22Rv1 (cell line): ENCODE results near the gene SLC13A3.
"Not testable (repeated sequence)": the region's sequence is repeated elsewhere in the genome, so short reads cannot be mapped to it uniquely, and the experiment has no call there.

Experiments
- H3K27ac ChIP-seq: fragments of 450-650 bp; 2 replicates; pipeline ENCODE4 v1.5.1; 2017
- CTCF ChIP-seq: fragments of 450-650 bp; IDR thresholded peaks from 2 replicates; pipeline ENCODE4 v1.5.1; 2017; ENCODE audit warnings: mild to moderate bottlenecking
- ZFX ChIP-seq: fragments of 450-650 bp; IDR thresholded peaks from 2 replicates; pipeline ENCODE4 v1.6.1; 2017; ENCODE audit warnings: antibody characterized with exemption, borderline replicate concordance

SLC13A3 gene

GRCh38 chr20:46678516-46678915 is 27.3 kb upstream of the SLC13A3 start:
- H3K27ac ChIP-seq = no peak overlapping the region
- TF ChIP-seq ZFX (no peak), CTCF (no peak)

GRCh38 chr20:46677608-46678007 is 26.3 kb upstream of the SLC13A3 start:
- no peak overlapping the region for H3K27ac ChIP-seq
- no peak for TF ChIP-seq CTCF
- no peak for TF ChIP-seq ZFX

GRCh38 chr20:46676649-46677316 is 25.5 kb upstream of the SLC13A3 start:
- not testable (repeated sequence) for H3K27ac ChIP-seq

- no peak for TF ChIP-seq CTCF
- TF ChIP-seq ZFX = no peak
- H3K27ac ChIP-seq = no peak overlapping the region
Observed at GRCh38 chr20:46674253-46675083, 23.2 kb upstream of the SLC13A3 start.

GRCh38 chr20:46673394-46674252 is 22.4 kb upstream of the SLC13A3 start:
- H3K27ac ChIP-seq = no peak overlapping the region
- TF ChIP-seq CTCF (no peak), ZFX (no peak)

DNA sequence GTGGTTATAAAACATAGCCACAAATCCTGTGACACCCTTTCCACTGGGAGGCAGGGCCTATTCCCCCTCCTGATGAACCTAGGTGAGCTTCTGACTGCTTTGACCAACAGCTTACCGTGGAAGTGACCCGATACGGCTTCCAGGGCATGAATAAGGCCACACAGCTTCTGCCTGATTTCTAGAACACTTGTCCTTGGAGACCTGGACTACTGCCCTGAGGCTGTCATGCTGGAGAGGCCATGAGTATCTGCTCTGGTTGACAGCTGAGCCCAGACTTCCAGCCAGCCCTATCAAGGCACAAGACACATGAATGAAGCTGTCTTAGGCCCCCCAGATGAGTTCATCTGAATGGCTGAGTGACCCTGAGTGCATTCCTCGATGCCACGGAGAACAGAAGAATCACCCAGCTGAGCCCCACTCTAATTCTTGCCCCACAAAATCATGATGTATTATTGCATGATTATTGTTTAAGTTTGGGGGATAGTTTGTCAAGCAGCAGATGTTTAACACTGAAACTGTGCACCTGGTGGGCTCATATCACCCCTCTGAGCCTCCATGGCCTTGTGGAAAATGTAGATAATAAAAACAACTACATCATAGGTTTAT is 21.4 kb upstream of the SLC13A3 start:
- TF ChIP-seq ZFX = no peak
- no peak for TF ChIP-seq CTCF

GRCh38 chr20:46671866-46672542 is 20.7 kb upstream of the SLC13A3 start:
- H3K27ac ChIP-seq = no peak overlapping the region
- no peak for TF ChIP-seq ZFX
- TF ChIP-seq CTCF = no peak

More for the DNA sequence above, 21.4 kb upstream of the SLC13A3 start:
- H3K27ac ChIP-seq = no peak overlapping the region
